ENCODE results near the gene CDH22.

Gene CDH22, protein sequence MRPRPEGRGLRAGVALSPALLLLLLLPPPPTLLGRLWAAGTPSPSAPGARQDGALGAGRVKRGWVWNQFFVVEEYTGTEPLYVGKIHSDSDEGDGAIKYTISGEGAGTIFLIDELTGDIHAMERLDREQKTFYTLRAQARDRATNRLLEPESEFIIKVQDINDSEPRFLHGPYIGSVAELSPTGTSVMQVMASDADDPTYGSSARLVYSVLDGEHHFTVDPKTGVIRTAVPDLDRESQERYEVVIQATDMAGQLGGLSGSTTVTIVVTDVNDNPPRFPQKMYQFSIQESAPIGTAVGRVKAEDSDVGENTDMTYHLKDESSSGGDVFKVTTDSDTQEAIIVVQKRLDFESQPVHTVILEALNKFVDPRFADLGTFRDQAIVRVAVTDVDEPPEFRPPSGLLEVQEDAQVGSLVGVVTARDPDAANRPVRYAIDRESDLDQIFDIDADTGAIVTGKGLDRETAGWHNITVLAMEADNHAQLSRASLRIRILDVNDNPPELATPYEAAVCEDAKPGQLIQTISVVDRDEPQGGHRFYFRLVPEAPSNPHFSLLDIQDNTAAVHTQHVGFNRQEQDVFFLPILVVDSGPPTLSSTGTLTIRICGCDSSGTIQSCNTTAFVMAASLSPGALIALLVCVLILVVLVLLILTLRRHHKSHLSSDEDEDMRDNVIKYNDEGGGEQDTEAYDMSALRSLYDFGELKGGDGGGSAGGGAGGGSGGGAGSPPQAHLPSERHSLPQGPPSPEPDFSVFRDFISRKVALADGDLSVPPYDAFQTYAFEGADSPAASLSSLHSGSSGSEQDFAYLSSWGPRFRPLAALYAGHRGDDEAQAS

DNA sequence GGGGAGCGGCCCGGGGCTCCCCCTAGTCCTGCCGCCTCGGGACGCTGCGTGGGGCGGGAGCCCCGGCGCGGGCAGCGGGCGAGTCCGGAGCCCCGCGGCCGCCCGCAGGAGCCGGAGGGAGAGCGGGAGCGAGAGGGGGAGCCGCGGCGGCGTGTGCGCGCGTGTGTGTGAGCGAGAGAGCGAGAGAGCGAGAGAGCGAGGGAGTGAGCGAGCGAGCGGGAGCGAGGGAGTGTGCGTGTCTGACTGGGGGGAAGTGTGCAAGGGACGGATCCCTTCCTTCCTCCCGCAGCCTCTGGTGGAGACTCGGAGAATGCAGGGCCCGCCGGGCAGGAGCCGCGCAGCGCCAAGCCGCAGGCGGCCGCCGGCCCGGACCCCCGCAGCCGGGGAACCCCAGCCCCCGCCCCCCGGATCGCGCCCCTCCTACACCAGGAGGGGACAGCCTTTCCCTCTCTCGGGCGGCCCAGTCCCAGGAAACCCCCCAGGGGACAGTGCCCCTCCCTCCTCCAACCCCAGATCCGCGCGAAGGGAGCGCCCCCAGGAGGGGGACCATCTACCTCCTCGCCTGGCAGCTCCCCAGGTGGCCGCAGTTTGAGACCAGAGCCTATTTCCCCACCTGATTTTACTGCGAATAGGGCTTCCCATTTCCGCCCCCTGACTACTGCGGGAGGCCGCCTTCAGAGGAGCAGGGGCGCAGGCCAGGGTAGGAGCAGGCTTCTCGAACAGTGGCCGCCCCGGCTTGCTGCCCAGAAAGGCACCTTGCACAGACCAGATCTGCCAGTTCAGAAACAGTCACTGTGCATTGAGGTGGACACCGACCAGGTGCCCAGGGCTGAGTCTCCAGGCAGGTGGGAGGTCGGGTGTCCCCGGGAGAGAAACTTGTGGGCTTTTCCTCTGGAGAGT lies at the start of gene CDH22:
Gene CDH22 (minus strand): TSS at position 241 of the 900 bp plus-strand sequence. CDS start 57,204 bp downstream, outside the sequence.
- DNase-seq = peak; percentile 55

DNA sequence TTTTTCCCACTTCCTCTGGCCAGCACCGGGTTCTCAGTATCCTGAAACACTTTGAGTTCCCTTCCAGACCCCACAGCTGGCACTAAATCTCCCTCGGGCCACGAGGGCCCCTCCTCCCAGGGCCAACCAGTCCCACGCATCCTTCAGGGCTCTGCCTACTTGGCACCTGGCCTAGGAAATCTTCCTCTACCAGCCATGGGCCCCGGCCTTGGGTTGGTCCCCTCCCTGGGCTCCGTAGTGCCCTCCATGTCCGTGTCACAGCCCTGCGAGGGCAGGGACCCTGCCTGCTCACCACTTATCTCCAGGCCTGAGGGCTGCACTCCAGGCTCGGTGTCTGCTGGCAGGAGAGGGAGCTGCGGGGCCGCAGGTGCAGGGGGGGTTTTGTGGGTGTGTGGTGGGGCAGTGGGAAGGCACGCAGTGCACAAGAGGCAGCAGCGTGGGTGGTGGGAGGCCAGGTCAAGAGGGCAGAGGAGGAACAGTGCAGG lies 48.8 kb upstream of the CDH22 start:
- peak; percentile 39 for DNase-seq

DNA sequence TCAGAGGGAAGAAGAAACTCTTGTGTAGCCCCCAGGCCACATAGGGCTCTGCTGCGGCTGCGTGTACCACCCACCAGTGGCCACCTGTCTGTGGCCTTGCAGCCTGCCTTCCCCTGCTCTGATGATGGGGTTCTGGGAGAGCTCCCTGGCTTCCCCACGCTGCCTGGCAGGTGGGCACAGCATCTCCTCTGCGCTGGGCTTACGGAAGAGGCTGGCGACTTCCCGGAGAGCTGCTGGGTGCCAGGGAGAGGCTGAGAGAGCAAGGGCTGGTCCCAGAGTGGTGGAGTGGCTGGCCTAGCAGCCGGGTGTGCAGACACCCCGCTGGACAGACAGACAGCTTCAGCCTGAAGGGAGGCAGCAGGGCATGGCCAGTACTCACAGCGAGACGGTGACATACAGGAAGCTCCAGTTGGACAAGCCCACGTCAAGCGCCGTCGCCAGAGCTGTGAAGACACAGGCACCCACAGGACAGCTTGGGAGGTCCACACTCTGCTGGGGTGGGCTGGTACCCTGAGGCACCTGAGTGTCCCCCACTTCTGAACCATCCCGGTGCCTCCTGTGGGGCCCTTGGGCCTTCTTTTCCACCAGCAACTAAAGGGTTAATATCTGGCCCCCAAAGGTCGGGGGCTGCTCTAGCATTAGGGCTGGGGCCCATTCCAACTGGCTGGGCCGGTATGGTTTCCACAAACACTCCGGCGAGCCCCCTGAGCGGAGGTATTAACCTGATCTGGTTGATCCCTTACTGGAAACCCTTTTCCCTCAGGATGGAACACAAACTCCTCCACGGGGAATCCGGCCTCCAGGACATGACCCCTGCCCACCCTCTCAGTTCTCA lies 48.1 kb upstream of the CDH22 start:
- no peak for DNase-seq

DNA sequence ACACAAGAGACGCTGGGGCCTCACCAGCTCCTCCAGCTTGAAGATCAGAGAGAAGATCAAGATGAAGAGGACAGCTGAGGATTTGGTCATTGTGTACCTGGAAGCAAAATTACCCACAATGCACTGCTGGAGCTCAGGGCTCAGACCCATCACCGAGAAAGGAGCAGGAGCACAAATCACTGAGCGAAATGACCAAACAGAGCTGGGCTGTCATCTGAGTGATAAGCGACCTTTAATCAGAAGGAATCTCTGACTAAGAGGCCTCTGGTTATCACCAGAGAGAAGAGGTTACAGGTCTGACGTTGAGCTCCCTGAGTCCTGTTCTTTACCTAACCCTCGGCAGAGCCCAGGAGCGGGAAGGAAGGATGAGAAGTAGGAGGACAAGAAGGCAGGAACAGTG lies 47.5 kb upstream of the CDH22 start:
- no peak for DNase-seq

DNA sequence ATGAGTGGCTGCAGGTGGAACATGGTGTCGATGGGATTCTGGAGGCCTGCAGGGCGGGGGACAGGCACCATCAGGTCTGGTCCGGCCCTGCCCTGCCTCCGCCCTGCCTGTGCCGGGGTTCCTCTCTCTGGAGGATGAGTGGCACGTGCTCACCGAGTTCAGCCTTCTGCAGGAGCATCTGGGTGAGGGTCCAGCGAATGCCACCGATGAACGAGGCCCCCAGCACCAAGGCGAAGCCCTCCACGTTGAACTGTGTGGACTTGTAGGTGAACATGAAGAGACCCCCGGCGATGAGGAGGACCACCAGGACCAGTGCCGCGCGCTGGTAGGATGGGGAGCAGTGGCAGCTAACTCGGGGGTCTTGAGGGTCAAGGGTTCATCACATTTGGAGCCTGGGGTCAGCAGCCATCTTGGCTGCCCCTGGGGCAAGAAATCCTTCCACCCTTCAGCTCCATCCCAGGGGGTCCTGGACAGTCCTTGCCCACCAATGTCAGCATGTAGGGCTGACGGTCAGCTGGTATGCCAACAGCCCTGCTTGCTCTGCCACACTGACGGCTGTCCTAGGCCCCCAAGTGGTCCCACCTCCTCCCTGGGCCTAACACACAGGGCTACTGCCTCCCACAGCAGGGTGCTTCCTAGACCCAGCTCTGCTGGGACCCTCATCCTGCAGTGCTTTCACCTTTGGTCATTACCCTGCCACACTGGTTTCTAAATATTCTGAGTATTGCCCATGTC lies 46.8 kb upstream of the CDH22 start:
- DNase-seq = no peak

DNA sequence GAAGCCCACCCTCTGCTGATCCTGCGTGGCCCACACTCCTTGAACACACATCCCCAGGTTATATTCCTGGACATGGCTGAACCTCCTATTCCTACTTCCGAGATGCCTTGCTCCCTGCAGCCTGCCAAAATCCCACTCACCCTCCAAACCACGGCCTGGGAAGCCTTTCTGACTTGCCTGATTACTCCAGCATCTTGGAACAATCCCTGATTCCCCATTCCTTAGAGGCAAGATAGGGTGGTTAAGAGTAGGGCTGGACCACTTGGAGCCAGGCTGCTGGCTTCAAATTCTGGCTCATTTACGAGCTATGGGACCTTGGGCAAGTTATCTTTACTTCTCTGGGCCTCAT lies 45.9 kb upstream of the CDH22 start:
- no peak for DNase-seq

DNA sequence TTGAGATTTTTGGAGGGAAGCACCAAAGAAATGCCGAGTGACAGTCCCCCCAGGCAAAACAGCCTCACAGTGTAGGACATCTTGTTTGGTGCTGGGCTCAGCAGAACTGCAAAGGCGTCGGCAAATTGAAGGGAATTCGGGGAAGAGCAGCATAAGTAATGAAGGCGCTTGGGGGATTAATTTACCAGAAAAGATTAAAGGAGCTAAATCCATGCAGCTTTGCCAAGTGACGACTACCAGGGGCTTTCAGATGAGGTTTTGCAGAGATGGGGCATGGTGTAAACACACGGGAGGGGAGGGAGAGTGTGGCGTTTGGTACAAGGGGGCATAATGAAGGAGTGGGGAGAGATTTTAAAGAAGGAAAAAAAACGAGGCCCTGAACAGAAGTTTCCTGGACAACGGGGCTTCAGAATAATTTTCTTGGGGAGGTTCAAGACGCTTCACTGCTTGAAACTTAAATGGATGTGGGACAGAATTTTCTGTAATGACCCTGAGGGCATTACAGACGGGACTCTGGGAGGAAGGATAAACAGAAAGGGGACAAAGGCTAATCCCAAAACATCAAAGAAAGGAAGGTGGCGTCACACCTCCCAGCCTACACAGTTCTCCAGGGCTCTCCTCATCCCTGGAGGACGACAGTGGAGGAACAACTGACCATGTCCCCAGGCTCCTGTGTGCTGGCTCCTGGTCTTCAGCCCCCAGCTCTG lies 45.4 kb upstream of the CDH22 start:
- no peak for DNase-seq

DNA sequence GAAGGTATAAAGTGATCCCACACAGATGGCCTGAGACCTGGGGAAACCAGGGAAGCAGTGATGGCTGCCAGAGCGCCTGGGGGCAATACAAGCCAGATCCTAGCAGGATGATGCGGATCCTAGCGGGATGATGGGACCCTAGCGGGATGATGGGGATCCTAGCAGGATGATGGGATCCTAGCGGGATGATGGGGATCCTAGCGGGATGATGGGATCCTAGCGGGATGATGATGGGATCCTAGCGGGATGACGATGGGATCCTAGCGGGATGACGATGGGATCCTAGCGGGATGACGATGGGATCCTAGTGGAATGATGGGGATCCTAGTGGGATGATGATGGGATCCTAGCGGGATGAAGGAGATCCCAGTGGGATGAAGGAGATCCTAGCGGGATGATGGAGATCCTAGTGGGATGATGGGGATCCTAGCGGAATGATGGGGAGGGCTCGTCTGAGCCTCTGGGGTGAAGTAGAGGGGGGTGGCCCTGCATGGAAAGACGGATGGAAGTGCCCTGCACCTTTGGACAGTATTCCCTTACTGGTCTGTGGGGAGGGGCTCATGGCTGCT lies 44.2 kb upstream of the CDH22 start:
- no peak for DNase-seq

DNA sequence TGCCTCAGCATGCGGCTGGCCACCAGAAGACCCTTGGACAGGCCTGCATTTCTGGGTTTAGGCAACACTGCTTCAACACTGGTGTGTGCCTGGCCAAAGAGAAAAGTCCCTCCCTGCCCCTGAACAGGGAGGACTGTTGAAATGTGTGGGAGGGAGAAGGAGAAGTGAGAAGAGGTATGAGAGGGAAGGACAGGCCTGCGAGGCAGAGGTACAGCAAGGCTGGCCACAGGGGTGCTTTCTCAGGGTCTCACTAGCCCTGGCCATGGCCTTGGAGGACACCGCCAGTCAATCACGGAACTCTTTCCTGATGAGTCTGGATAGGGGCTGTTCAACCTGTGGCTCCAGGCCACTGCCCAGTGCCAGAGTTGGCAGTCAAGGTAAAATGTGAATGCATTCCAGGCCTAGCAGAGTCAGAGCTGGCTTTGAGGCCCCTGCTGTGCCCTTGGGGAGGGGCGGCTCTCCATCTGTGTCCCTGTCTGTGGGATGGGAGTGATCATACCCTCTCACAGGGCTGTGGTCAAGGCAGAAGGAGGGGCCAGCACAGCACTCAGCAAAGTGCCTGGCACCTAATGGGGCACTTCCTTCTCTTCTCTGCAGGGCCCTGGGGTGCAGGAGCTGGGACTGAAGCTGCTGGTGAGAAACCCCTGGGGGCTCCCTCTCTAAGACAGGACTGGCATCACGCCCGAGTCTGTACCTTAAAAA lies 43.2 kb upstream of the CDH22 start:
- no peak for DNase-seq

DNA sequence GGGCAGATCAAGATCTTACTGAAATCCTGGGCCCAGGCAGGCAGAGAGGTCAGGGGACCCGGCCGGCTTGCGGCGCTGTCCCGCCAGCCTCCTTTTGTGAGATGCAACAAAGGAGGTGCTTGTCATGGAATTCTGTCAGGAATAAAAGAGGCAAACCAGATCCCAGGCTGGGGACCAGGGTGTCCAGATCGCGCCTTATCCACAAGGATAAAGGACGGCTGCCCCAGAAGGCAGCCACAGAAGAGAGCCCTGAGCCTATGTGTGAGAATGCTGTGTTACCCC lies 42.6 kb upstream of the CDH22 start:
- no peak for DNase-seq

DNA sequence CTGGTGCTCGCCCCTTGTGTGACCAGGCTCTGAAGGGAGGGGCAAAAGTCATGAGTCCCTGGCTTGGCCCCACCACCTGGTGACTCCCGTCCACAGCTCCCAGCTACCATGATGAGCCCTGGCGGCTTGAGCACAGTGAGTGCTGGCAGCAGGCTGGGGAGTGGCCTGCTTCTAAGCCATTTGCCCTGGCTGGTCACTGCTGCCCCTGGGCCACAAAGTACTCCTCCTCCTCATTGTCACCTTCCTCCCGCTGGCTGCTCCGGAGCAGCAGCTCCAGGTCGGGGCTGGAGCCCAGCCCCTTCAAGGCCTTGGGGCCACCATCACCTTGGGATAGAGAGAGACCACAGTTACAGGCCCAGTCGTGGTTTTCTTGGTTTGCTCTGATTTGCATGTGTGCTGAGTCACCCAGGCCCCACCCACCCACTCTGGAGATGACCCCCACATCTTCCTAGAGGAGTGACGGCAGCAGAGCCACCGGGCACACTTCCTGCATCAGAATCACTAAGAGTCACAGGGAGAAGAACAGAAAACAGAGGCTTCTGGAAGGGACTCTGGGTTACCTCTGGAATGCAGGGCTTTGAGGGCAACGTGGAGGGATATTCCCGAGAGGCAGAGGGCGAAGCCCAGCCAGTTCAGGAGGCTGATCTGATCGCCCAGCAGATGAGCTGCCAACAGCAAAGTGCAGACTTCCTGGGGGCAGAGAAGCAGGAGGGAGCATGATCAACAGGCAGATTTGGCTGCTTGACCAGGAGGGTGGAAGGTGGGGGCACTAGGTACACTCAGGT lies 42.1 kb upstream of the CDH22 start:
- no peak for DNase-seq

DNA sequence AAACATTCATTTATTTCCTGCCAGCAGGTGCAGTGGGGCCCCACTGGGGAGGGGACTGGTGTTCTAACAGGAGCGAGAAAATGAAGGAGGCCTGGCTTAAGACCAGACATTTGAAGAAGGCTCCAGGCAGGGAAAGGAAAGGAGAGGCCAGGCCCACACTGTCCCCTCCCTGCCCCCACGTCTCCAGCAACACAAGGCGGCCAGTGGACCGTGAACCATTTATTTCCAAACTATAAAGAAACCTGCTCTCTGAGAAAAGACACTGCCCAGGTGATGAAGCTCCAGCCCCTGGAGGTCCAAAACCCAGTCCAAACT lies 41.4 kb upstream of the CDH22 start:
- no peak for DNase-seq

DNA sequence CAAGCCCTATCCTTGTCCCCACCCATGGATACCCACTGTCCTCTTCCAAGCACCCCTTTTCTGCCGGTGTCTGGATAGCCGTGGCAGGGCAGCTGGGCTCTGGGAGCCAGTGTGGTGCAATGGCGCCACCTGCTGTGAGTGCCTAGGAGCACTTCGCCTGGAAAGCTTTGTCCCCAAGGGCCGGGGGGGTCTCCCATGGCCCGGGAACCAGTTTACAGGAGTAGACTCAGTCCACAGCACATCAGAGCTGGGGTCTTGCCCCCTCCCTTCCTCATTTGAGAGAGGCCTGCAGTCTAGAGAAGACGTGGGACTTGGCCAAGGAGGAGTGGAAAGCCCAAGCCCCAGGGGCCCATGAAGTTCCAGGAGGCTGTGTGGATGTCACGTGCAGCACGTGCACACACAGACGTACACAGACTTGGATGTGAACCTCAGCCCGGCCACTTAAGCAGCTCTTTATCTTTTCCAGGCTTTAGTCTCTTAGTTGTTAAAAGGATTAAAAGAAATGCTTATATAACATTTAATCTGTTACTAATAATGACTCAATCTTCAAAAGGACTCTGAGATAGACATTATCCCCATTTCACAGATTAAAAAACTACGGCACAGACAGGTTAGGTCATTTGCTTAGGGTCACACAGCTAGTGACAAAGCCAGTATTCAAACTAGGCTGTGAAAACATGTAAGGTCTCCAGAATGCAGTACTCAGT lies 40.9 kb upstream of the CDH22 start:
- peak; percentile 84 for DNase-seq

DNA sequence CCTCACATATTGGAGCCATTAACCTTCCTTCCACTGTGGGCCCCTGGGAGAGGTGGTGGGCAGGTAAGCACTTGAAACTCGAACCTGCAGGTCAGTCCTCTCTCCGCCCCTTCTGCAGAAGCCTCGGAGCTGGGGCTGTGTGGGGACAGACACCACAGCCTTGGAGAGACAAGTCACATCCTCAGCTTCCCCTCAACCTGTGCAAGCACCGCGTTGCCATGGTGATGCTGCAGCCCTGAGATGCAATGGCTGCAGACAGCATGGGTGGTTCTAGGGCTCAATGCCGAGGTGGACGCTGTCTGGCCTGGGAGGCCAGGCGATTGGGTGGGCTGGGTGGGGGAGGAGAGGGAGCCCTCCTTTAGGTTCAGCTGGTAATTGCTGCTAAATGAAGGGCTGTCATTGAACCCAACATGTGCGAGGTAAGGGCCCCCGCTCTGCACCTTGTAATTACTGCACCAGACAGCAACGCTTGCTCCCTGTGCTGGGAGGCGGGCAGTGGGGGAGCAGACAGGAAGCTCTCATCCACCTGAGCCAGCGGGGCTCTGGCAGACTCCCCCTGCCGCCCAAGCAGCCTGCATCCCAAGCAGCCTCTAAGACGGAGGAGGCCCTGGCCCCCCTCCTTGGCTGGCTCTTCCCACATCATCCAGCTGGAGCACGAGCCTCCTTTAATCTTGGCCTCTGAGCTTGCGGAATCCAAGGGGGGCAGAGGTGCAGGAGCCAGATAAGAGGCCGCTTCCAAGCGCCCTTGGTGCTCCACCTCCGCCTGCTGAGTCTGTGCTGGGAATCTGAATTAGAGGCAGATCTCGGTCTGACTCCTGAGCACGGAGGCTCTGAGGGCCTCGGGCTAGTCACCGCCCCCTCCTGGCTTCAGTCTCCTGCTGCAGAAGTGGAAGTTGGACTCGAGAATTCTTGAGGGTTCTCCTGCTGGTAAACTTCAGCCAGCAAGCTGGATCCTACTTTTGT lies 39.8 kb upstream of the CDH22 start:
- DNase-seq = peak; percentile 75

DNA sequence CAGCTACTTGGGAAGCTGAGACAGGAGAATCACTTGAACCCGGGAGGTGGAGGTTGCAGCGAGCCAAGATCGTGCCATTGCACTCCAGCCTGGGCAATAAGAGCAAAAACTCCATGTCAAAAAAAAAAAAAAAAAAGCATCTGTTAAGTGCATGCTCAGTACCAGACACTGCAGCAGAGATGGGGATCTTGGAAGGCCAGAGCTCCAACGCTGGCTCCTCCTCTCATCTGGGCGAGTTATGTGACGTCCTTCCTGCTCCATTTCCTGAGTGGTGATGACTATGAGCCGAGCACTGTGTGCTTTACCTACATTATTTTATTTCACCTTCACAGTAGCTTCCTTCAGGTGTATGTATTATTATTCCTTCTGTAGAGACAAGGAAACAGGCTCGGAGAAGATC lies 38.5 kb upstream of the CDH22 start:
- DNase-seq = no peak

DNA sequence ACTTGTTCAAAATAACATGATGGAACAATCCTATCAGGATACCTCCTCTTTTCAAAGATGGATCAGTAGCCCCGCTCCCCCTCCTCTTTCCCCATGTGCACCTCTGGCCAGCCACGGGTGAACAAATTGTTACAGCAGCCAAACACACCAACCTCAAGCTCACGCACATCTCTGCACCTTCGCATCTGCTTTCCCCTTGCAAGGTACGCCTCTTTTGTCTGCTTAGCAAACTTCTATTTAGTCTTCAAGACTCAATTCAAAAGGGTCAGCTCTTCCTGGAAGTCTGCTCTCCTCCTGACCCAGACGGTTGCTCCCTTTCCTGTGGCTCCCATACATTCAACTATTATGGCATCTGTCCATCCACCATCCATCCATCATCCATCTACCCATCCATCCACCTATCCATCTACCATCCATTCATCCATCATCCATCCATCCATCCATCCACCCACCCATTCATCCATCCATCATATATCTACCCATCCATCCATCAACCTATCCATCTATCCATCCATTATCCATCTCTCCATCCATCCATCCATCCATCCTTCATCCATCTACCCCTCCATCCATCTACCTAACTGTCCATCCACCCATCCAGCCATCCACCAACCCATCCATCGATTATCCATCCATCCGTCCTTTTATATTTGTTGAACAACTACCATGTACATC lies 36.3 kb upstream of the CDH22 start:
- DNase-seq = no peak

DNA sequence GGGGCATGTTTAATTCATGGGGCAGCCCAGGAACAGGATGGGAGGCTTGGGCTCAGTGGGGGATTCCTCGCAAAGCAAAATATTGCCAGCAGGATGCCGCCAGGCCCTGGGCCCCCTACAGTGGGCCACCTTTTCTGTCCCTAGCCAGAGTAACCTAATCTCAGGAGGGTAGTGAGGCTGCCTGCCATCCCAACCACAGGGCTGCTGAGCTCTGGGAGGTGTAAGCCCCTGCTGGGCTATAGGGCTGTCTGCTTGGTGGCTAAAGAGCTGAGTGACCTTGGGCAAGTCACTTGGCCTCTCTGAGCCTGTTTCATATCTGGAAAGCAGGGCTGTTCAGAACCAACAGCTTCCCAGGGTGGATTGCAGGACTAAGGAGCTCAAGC lies 35.7 kb upstream of the CDH22 start:
- no peak for DNase-seq
